HEK293 (cell line): ENCODE data around the gene TEF.

ENCODE experiments used
- HOXA7 ChIP-seq: sonication (generic); formaldehyde crosslinking; IDR thresholded peaks from 2 replicates; pipeline ENCODE4 v1.8.1; 2022; ENCODE audit warnings: missing genetic modification reagents, borderline replicate concordance
- YY1 ChIP-seq: fragments of 450-650 bp; formaldehyde crosslinking; IDR thresholded peaks from 2 replicates; pipeline ENCODE4 v1.5.1; 2018; ENCODE audit warnings: missing biosample characterization, missing genetic modification characterization
- ZBTB8A ChIP-seq: fragments of 450-650 bp; formaldehyde crosslinking; IDR thresholded peaks from 2 replicates; pipeline ENCODE4 v1.5.1; 2016; ENCODE audit warnings: missing biosample characterization, missing genetic modification characterization
- ZNF133 ChIP-seq: fragments of 450-650 bp; formaldehyde crosslinking; IDR thresholded peaks from 2 replicates; pipeline ENCODE4 v1.5.1; 2016; ENCODE audit warnings: missing biosample characterization, missing genetic modification characterization
- ZNF155 ChIP-seq: fragments of 450-650 bp; formaldehyde crosslinking; IDR thresholded peaks from 2 replicates; pipeline ENCODE4 v1.5.1; 2016; ENCODE audit warnings: missing biosample characterization, missing genetic modification characterization
- ZNF174 ChIP-seq: fragments of 450-650 bp; formaldehyde crosslinking; IDR thresholded peaks from 2 replicates; pipeline ENCODE4 v1.5.0; 2017; ENCODE audit warnings: missing biosample characterization, mild to moderate bottlenecking, missing genetic modification characterization
- ZNF274 ChIP-seq, 2 experiments: fragments of 200-500 bp in 1 of 2; fragments of 450-650 bp in 1 of 2; sonication (Bioruptor generic) in 1 of 2; formaldehyde crosslinking in 1 of 2; IDR thresholded peaks; 2 replicates each; pipeline versions ENCODE4 v1.5.1 to v1.6.1; 2014 to 2016; ENCODE audit warnings: borderline replicate concordance in 1 of 2, inconsistent platforms in 1 of 2, low read length in 1 of 2, missing biosample characterization in 1 of 2, missing genetic modification characterization in 1 of 2
- ZNF560 ChIP-seq: fragments of 450-650 bp; formaldehyde crosslinking; IDR thresholded peaks from 2 replicates; pipeline ENCODE4 v1.5.1; 2017; ENCODE audit warnings: missing biosample characterization, missing genetic modification characterization, borderline replicate concordance
- TF ChIP-seq, protein P1 (sequence below): fragments of 450-650 bp; formaldehyde crosslinking; IDR thresholded peaks from 2 replicates; pipeline ENCODE4 v1.5.1; 2016; ENCODE audit warnings: missing biosample characterization, missing genetic modification characterization
- TF ChIP-seq, protein P2 (sequence below): fragments of 450-650 bp; formaldehyde crosslinking; IDR thresholded peaks from 2 replicates; pipeline ENCODE4 v1.5.1; 2016; ENCODE audit warnings: missing biosample characterization, missing genetic modification characterization

DNA sequence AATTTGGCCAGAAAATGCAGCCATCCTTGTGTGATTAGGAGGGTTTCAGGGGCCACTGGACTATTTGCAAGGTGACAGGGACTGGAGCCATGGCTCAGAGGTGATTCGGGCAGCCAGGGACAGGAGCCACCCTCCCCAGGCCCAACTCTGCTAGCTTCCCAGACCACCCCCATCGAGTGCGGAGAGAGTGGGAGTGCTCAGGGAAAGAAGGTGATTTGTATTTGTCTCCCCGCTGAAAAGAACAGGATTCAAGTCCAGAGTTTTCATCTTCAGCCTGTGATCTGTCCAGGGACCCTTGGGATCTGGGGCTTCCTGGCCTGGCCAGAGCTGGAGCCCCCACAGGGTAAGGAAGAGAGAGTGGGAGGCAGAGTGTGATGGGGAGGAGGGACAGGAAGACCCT is 22.4 kb upstream of the TEF start:
- TF ChIP-seq YY1 (tag by site-specific recombination) (no peak), ZNF155 (tag by site-specific recombination) (no peak), ZNF174 (tag by site-specific recombination) (no peak), ZNF133 (tag by site-specific recombination) (no peak), HOXA7 (CRISPR knock-in tag) (no peak), ZBTB8A (tag by site-specific recombination) (no peak), ZNF560 (tag by site-specific recombination) (no peak), ZNF274 (IDR thresholded peaks at IDR 0.05; ENCODE audit: low read length) (no peak), ZNF274 (tag by site-specific recombination; IDR thresholded peaks at IDR 0.05; ENCODE audit: borderline replicate concordance) (no peak)
- TF ChIP-seq, protein P1, sequence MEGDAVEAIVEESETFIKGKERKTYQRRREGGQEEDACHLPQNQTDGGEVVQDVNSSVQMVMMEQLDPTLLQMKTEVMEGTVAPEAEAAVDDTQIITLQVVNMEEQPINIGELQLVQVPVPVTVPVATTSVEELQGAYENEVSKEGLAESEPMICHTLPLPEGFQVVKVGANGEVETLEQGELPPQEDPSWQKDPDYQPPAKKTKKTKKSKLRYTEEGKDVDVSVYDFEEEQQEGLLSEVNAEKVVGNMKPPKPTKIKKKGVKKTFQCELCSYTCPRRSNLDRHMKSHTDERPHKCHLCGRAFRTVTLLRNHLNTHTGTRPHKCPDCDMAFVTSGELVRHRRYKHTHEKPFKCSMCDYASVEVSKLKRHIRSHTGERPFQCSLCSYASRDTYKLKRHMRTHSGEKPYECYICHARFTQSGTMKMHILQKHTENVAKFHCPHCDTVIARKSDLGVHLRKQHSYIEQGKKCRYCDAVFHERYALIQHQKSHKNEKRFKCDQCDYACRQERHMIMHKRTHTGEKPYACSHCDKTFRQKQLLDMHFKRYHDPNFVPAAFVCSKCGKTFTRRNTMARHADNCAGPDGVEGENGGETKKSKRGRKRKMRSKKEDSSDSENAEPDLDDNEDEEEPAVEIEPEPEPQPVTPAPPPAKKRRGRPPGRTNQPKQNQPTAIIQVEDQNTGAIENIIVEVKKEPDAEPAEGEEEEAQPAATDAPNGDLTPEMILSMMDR = no peak
- TF ChIP-seq, protein P2, sequence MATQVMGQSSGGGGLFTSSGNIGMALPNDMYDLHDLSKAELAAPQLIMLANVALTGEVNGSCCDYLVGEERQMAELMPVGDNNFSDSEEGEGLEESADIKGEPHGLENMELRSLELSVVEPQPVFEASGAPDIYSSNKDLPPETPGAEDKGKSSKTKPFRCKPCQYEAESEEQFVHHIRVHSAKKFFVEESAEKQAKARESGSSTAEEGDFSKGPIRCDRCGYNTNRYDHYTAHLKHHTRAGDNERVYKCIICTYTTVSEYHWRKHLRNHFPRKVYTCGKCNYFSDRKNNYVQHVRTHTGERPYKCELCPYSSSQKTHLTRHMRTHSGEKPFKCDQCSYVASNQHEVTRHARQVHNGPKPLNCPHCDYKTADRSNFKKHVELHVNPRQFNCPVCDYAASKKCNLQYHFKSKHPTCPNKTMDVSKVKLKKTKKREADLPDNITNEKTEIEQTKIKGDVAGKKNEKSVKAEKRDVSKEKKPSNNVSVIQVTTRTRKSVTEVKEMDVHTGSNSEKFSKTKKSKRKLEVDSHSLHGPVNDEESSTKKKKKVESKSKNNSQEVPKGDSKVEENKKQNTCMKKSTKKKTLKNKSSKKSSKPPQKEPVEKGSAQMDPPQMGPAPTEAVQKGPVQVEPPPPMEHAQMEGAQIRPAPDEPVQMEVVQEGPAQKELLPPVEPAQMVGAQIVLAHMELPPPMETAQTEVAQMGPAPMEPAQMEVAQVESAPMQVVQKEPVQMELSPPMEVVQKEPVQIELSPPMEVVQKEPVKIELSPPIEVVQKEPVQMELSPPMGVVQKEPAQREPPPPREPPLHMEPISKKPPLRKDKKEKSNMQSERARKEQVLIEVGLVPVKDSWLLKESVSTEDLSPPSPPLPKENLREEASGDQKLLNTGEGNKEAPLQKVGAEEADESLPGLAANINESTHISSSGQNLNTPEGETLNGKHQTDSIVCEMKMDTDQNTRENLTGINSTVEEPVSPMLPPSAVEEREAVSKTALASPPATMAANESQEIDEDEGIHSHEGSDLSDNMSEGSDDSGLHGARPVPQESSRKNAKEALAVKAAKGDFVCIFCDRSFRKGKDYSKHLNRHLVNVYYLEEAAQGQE (tag by site-specific recombination) = no peak
